ENCODE data around the gene RTTN.

DNA sequence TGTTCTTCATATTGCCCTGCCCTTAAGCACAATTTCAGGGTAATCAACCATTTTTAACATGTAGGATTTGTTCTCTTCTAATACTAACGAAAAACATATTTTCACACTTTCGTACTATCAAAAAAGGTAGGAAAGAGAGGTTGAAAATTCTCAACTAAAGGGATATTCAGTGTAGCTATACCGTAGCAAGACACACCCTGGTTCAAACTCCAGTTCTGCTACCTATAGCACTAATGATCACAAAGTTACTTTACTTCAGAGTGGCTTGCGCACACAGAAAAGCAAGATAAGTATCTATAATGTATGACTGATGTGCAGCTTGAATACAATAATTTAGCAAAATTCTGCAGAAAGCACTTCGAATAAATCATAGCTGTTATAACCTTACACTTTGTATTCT is 132.1 kb downstream of the RTTN start:
- TF ChIP-seq TCF7L2 (IDR thresholded peaks at IDR 0.05; ENCODE audit: low read depth, low read length) (no peak), POLR2AphosphoS5 (IDR thresholded peaks at IDR 0.05; ENCODE audit: low read depth, low read length) (no peak), SIN3A (IDR thresholded peaks at IDR 0.05; ENCODE audit: borderline replicate concordance, insufficient read depth, low read depth, low read length) (no peak)
- TF ChIP-seq, protein P1, sequence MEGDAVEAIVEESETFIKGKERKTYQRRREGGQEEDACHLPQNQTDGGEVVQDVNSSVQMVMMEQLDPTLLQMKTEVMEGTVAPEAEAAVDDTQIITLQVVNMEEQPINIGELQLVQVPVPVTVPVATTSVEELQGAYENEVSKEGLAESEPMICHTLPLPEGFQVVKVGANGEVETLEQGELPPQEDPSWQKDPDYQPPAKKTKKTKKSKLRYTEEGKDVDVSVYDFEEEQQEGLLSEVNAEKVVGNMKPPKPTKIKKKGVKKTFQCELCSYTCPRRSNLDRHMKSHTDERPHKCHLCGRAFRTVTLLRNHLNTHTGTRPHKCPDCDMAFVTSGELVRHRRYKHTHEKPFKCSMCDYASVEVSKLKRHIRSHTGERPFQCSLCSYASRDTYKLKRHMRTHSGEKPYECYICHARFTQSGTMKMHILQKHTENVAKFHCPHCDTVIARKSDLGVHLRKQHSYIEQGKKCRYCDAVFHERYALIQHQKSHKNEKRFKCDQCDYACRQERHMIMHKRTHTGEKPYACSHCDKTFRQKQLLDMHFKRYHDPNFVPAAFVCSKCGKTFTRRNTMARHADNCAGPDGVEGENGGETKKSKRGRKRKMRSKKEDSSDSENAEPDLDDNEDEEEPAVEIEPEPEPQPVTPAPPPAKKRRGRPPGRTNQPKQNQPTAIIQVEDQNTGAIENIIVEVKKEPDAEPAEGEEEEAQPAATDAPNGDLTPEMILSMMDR (IDR thresholded peaks at IDR 0.05) = no peak
- TF ChIP-seq, protein P2, sequence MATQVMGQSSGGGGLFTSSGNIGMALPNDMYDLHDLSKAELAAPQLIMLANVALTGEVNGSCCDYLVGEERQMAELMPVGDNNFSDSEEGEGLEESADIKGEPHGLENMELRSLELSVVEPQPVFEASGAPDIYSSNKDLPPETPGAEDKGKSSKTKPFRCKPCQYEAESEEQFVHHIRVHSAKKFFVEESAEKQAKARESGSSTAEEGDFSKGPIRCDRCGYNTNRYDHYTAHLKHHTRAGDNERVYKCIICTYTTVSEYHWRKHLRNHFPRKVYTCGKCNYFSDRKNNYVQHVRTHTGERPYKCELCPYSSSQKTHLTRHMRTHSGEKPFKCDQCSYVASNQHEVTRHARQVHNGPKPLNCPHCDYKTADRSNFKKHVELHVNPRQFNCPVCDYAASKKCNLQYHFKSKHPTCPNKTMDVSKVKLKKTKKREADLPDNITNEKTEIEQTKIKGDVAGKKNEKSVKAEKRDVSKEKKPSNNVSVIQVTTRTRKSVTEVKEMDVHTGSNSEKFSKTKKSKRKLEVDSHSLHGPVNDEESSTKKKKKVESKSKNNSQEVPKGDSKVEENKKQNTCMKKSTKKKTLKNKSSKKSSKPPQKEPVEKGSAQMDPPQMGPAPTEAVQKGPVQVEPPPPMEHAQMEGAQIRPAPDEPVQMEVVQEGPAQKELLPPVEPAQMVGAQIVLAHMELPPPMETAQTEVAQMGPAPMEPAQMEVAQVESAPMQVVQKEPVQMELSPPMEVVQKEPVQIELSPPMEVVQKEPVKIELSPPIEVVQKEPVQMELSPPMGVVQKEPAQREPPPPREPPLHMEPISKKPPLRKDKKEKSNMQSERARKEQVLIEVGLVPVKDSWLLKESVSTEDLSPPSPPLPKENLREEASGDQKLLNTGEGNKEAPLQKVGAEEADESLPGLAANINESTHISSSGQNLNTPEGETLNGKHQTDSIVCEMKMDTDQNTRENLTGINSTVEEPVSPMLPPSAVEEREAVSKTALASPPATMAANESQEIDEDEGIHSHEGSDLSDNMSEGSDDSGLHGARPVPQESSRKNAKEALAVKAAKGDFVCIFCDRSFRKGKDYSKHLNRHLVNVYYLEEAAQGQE (IDR thresholded peaks at IDR 0.05; ENCODE audit: insufficient read depth in 1 of 2, low read depth in 2 of 2, low read length in 1 of 2) = no peak
